ENCODE results near the gene PTPN20.
"Not testable (repeated sequence)": the region's sequence is repeated elsewhere in the genome, so short reads cannot be mapped to it uniquely, and the experiment has no call there.

The PTPN20 gene

GRCh38 chr10:46960742-46961141 lies 49.5 kb downstream of the PTPN20 start:
- not testable (repeated sequence) for DNase-seq

DNA sequence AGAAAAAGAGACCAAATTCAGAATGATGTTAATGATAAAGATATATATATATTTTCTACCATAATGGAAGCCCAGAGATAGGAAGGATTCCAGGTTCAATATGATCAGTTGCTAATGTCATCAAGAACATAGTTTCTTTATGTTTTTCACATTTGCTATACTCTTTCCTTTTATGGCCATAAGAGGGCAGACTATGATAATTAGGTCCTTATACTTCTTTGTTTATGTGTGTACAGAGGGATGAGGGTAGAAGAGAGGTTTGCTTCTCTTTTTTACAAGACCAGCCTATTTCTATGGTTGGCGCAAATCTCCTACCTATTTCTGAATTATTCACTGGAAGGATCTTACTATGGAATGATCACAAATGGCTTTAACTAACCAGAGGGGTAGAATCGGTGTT lies 52.1 kb downstream of the PTPN20 start:
- not testable (repeated sequence) for DNase-seq

DNA sequence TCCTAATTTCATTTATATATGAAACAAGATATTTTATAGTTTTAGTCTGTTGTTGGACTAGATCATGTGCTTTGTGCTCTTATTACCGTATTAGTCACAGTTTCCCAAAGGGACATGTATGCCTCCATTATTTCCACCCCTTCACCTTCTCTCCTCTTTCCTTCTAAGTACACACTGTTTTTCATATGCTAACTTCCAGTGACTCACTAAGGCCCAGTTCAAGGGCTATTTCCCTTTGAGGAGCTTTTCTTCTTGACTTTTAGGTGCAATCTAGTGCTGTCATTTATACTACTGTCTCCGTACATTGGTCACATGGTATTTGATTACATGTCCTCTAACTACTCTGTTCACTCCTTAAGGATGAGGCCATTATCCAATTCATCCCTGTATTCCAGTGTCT lies 55.8 kb downstream of the PTPN20 start:
- DNase-seq, result not testable (repeated sequence)

DNA sequence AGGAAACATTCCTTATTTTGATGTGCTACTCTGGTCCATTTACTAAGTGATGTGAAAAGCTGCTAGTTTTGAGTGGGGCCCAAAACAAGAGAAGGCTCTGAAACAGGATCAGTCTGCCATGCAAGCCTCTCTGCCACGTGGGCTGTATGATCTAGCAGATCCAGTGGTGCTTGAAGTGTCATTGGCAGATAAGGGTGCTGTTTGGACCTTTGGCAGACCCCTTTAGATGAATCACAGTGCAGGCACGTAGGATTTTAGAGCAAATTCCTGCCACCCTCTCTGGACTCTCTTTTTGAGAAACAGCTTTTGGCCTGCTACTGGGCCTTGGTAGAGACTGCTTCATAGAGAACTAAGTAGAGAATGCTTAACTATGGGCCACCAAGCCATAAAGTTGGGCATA lies 69.0 kb downstream of the PTPN20 start:
- not testable (repeated sequence) for DNase-seq

DNA sequence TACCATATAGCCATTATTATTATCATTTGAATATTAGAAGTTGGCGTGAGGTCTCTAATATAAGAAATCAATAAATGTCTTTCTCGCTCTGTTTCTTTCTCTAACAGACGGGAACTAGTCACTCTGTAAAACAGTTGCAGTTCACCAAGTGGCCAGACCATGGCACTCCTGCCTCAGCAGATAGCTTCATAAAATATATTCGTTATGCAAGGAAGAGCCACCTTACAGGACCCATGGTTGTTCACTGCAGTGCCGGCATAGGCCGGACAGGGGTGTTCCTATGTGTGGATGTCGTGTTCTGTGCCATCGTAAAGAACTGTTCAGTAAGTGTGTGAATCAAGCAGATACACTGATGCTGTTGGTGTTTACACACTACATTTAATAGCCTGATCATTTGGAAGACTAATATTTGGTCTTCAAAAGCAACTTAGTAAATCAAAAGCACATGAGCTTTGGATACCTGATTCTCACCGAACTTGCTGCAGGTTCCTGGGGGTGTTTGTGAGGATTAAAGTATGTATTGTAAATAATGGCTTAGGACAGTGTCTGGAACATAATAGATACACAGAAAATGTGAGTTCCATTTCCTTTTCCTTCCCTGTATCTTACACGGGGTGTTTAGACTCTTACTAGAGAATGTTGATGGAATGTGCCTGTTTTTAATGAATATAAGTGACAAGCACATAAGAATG lies 76.2 kb downstream of the PTPN20 start:
- not testable (repeated sequence) for DNase-seq

- DNase-seq, result no peak
Observed at GRCh38 chr10:46992803-46993561, 81.8 kb downstream of the PTPN20 start.

GRCh38 chr10:46995234-46995633 lies 84.0 kb downstream of the PTPN20 start:
- DNase-seq, result no peak

GRCh38 chr10:46998192-46998591 lies 87.0 kb downstream of the PTPN20 start:
- DNase-seq, result no peak

DNA sequence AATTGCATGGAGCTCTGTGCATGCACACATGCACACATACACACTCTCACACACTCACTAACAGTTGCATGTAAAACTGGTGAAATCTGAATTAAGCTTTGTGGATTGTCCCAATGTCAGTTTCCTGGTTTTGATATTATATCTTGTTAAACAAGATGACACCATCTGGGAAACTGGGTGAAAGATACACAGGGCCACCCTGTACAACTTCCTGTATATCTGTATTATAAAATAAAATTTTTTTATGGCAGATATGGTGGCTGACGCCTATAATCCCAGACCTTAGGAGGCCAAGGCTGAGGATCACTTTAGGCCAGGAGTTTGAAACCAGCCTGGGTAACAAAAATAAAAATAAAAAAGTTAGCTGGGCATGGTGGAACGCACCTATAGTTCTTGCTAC lies 87.4 kb downstream of the PTPN20 start:
- no peak for DNase-seq

DNA sequence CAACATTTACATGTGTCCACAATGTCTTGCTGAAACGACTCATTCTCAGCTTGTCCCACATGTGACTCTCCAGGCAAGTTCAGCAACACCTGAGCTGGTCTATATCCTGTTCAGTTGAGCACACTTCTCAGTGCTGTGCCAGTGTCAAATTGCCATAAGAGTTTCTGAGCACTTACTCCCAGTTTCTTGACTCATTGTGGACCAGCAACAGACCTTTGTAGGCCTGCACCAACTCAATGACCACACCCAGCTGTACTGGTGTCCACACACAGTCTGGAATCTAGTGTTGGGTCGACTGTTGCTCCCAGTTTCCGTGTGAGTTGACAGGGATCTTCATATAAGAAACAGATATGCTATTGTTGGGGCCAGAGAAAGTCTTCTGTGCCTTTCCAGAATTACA lies 88.0 kb downstream of the PTPN20 start:
- no peak for DNase-seq

GRCh38 chr10:47008769-47009168 lies 97.5 kb downstream of the PTPN20 start:
- no peak for DNase-seq

- DNase-seq, result no peak
Observed at GRCh38 chr10:47009215-47009838, 98.1 kb downstream of the PTPN20 start.

GRCh38 chr10:47010036-47010435 lies 98.8 kb downstream of the PTPN20 start:
- DNase-seq, result no peak

GRCh38 chr10:47012214-47012613 lies 101.0 kb downstream of the PTPN20 start:
- DNase-seq, result no peak

GRCh38 chr10:47013507-47014154 lies 102.4 kb downstream of the PTPN20 start:
- DNase-seq, result no peak

DNA sequence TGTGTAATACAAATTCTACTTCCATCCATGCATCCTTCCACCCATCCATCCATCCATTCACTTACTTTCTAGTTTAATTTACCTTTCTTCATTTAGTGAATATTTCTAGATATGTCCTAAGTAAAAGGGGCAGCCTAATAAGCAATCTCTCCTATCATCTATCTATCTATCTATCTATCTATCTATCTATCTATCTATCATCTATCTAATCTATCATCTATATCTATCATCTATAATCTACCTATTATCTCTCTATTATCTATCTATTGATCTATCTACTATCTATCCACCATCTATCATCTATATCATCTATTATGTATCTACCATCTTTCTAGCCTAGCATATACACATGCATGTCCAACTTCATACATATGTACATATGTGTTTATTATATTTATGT lies 104.2 kb downstream of the PTPN20 start:
- no peak for DNase-seq

DNA sequence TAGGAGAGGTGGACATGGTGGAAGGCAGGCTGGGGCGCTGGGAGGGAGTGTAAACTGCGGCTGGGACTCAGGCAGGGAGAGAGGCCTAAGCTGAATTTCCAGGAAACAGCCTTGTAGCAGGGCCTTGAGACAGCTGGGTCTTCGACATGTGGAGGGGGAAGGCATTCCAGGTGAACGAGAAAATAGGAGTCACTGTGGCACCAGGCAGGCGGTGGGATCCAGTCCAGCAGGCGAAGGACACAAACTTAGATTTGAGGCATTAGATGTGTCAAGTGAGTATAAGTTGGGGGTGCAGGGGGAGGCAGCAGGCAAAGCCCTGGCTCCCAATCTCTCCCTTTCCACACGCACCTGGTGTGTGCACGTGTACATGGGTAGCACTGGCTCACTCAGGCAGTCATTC lies 105.3 kb downstream of the PTPN20 start:
- DNase-seq, result no peak

GRCh38 chr10:47018026-47018735 lies 107.0 kb downstream of the PTPN20 start:
- DNase-seq, result no peak

- no peak for DNase-seq
Observed at GRCh38 chr10:47019155-47020145, 108.2 kb downstream of the PTPN20 start.

- DNase-seq, result no peak
Observed at GRCh38 chr10:47020471-47020870, 109.2 kb downstream of the PTPN20 start.

DNA sequence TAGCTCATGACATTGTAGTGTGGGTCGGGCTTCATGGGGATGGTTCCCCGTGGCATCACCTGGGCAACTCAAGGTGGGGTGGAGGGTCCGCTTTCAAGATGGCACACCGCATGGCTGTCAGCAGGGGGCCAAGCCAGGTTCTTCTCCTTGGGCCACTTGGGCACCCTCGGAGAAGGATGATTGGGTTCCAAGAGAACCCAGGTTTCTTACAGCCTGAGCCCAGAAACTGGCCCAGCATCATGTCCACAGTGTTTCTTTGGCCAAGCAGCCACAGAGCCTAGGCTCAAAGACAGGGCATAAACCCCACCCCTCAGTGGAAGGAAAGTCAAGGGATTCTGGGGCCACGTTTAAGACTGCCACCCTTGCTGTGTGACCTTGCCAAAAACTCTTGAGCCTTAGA lies 110.6 kb downstream of the PTPN20 start:
- no peak for DNase-seq
